ENCODE data around the gene MIA.

DNA sequence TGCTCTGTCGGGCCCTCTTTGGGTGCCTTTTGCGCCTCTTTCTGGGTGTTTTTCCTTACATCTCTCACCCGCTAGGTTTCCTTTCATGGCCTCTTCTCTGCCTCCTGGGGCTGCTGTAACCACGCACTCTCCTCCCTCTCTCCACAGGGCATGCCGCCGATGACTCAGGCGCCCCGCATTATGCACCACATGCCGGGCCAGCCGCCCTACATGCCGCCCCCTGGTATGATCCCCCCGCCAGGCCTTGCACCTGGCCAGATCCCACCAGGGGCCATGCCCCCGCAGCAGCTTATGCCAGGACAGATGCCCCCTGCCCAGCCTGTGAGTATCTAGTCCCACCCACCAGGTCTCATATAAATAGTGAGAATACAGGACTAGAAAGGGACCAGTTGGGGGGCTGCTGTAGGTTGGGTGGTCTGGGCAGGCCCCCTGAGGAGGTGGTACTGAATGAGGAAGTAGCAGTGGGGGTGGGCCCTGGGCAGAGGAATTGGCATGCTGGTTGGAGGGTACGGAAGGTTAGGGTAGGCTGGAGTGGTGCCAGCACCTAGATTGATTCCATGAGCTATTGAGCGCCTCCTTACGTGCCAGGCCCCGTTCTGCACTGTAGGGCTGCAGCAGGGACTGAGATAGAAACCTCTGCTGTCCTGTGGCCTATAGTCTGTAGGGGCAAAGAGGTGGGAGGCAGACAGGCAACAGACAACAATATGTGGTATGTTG is 12.4 kb upstream of the MIA start:
- TF ChIP-seq, protein P1, sequence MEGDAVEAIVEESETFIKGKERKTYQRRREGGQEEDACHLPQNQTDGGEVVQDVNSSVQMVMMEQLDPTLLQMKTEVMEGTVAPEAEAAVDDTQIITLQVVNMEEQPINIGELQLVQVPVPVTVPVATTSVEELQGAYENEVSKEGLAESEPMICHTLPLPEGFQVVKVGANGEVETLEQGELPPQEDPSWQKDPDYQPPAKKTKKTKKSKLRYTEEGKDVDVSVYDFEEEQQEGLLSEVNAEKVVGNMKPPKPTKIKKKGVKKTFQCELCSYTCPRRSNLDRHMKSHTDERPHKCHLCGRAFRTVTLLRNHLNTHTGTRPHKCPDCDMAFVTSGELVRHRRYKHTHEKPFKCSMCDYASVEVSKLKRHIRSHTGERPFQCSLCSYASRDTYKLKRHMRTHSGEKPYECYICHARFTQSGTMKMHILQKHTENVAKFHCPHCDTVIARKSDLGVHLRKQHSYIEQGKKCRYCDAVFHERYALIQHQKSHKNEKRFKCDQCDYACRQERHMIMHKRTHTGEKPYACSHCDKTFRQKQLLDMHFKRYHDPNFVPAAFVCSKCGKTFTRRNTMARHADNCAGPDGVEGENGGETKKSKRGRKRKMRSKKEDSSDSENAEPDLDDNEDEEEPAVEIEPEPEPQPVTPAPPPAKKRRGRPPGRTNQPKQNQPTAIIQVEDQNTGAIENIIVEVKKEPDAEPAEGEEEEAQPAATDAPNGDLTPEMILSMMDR (IDR thresholded peaks at IDR 0.05 in 2 of 3, conservative IDR thresholded peaks at IDR 0.05 in 1 of 3; ENCODE audit: insufficient read depth in 2 of 3, low read depth in 1 of 3, low read length in 3 of 3), result no peak
- no peak for TF ChIP-seq BACH1 (tag; IDR thresholded peaks at IDR 0.05)
- TF ChIP-seq ESRRA (IDR thresholded peaks at IDR 0.05; ENCODE audit: borderline replicate concordance, low read depth), result no peak
- no peak for TF ChIP-seq ZSCAN29 (IDR thresholded peaks at IDR 0.05)
- TF ChIP-seq CEBPB (tag; IDR thresholded peaks at IDR 0.05), result no peak
- TF ChIP-seq, protein P2, sequence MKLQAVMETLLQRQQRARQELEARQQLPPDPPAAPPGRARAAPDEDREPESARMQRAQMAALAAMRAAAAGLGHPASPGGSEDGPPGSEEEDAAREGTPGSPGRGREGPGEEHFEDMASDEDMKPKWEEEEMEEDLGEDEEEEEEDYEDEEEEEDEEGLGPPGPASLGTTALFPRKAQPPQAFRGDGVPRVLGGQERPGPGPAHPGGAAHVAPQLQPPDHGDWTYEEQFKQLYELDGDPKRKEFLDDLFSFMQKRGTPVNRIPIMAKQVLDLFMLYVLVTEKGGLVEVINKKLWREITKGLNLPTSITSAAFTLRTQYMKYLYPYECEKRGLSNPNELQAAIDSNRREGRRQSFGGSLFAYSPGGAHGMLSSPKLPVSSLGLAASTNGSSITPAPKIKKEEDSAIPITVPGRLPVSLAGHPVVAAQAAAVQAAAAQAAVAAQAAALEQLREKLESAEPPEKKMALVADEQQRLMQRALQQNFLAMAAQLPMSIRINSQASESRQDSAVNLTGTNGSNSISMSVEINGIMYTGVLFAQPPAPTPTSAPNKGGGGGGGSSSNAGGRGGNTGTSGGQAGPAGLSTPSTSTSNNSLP (IDR thresholded peaks at IDR 0.05; ENCODE audit: borderline replicate concordance, low read depth, low read length), result no peak
- TF ChIP-seq, protein P3, sequence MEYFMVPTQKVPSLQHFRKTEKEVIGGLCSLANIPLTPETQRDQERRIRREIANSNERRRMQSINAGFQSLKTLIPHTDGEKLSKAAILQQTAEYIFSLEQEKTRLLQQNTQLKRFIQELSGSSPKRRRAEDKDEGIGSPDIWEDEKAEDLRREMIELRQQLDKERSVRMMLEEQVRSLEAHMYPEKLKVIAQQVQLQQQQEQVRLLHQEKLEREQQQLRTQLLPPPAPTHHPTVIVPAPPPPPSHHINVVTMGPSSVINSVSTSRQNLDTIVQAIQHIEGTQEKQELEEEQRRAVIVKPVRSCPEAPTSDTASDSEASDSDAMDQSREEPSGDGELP (CRISPR knock-in tag; IDR thresholded peaks at IDR 0.05; ENCODE audit: borderline replicate concordance), result no peak
- TF ChIP-seq ZNF140 (CRISPR knock-in tag; IDR thresholded peaks at IDR 0.05), result no peak
- no peak for TF ChIP-seq EZH2 (IDR thresholded peaks at IDR 0.05; ENCODE audit: borderline replicate concordance, low read depth, low read length)

Data from K562 (cell line).